HG02798 (cell line): ENCODE data around the gene RAB6B.
"Not testable (repeated sequence)": the region's sequence is repeated elsewhere in the genome, so short reads cannot be mapped to it uniquely, and the experiment has no call there.

Experiments used
- ATAC-seq: cut with Tn5 transposase; IDR thresholded peaks from one replicate; pipeline ENCODE4 v1.9.1; 2021; ENCODE audit warnings: mild to moderate bottlenecking; ENCODE audit not compliant: unreplicated experiment, poor library complexity

RAB6B gene

DNA sequence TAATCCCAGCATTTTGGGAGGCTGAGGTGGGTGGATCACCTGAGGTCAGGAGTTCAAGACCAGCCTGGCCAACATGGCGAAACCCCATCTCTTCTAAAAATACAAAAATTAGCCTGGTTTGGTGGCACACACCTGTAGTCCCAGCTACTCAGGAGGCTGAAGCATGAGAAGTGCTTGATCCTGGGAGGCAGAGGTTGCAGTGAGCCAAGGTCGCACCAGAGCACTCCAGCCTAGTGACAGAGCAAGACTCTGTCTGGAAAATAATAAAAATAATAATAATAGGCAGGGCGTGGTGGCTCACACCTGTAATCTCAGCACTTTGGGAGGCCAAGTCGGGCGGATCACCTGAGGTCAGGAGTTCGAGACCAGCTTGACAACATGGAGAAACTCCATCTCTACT is 114.9 kb downstream of the RAB6B start:
- not testable (repeated sequence) for ATAC-seq

GRCh38 chr3:133779626-133780203 is 116.0 kb downstream of the RAB6B start:
- ATAC-seq: no peak

- ATAC-seq: no peak
Observed at GRCh38 chr3:133777807-133778568, 117.7 kb downstream of the RAB6B start.

DNA sequence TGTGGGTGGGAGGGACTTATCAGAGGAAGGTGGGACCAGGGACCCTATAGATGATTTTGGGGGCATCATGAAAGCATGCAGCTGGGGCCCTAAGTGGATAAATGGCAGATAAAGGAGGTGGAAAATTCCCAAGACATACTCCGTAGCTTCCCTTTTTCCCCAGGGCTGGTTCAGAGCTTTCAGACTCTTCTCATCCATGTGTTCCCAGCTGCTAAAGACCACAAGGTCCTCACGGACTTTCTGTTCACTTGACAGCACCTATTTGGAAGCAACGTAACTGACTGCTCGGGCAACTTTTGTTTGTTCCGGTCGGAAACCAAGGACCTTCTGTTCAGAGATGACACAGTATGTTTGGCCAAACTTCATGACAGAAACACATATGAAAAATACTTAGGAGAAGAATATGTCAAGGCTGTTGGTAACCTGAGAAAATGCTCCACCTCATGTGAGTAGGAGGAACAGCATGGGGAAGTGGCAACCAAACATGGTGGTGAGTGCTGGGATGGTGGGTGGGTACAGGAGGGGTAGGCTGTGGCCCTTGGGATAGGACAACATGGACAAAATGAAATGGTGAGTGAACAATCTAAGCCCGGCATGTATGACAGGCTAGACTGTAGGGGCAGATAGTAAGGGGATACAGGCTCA is 118.8 kb downstream of the RAB6B start:
- ATAC-seq: no peak

GRCh38 chr3:133775835-133776234 is 119.8 kb downstream of the RAB6B start:
- ATAC-seq: no peak

- ATAC-seq: no peak
Observed at GRCh38 chr3:133775309-133775708, 120.4 kb downstream of the RAB6B start.
